GM19463 (cell line): ENCODE measurements around the gene ZNF747.
"Not testable (repeated sequence)": the region's sequence is repeated elsewhere in the genome, so short reads cannot be mapped to it uniquely, and the experiment has no call there.

Experiments used
- ATAC-seq: cut with Tn5 transposase; IDR thresholded peaks from one replicate; pipeline ENCODE4 v1.9.1; 2021; ENCODE audit warnings: mild to moderate bottlenecking, moderate library complexity; ENCODE audit not compliant: unreplicated experiment

Gene ZNF747

DNA sequence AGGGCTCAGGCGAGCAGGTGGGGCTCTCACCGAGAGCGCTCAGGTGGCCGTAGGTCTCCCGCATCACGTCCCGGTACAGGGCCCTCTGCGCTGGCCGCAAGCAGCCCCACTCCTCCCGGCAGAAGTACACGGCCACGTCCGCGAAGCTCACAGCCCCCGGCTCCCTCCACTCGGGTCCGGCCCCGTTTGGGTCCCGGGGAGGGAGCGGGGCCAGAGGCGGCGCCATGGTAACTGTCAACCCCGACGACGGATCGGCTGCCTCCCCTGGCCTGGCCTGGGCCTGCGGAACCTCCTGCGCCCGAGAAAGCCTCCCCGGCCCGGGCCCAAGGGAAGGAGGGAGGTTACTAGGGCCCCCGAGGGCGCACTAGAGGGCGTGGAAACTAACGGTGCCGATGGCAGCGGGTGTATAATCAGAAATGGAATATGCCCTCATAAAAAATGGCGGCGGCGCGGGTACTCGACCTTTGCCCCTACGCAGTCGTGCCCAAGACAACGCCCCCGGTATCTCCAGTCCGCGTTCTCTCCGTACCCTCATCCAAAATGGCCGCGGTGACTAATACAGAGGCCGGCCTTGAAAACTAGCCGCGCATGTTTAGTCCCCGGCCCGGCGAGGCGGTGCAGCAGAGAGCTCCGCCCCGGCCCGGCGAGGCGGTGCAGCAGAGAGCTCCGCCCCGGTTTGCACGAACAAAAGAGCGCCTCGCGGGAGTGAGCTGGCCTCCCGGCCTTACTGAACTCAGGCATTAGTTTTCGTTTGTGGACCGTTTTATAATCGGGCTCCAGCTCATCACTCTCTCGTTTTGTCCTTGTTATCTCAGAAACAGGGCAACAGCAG is 23.5 kb upstream of the ZNF747 start, which contains the start of gene ZNF764:
Gene ZNF764, minus strand, starts transcription at position 418 of the 832 bp plus-strand sequence. Its CDS starts 192 bp downstream, at position 226.
- peak; percentile 89 for ATAC-seq

DNA sequence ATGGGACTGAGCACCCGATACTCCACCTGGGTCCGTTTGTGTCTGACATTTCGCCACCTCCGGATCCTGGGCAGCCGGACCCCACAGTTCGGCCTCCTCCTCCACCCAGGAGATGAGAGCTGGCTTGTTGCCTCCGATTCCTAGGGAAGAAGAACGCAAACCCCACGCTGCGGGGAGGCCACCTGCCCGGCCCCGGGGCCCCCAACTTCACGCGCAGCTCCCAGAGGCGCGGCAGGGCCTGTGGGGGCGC is 23.0 kb upstream of the ZNF747 start:
- ATAC-seq: peak; percentile 2

DNA sequence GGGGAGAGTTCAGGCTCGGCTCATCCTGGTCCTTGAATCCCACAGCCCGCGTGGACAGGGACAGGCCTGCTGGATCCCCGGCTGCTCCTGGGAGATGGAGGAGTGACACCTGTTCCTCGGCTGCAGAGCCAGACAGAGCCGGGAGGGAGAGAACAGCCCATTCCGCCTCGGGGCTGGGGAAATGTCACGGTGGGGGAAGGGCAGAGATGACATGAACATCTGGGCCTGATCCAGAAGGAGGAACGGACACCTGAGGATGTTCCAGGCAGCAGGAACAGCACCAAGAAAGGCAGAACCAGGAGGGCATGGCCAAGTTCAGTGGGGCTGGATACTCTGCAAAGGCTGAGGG is 21.4 kb upstream of the ZNF747 start:
- ATAC-seq: no peak

DNA sequence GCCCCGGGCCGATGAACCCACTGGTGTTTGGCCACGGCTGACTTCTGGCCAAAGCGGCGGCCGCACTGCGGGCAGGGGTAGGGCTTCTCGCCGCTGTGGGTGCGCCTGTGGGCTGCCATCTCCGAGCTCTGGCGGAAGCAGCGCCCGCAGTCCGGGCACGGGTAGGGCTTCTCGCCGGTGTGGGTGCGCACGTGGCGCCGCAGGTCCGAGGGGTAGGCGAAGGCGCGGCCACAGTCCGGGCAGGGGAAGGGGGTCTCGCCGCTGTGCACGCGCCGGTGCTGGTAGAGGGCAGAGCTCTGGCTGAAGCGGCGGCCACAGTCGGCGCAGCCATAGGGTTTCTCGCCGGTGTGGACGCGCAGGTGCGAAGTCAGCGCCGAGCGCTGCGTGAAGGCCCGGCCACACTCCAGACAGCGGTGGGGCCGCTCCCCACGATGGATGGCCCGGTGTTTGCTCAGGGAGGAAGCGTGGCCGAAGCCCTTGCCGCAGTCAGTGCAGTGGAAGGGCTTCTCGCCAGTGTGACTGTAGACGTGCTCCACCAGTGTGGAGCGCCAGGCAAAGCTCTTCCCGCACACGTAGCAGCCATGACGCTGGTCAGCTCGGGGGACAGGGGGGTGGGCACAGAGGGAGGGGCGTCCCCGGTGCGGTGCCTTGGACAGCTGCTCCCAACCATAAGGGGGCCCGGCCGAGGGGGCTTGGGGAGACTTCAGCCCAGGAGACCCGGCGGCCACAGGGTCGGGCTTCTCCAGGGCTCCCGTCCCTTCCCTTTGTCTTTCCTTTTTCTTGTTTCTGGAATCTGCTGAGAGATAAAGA is 20.9 kb upstream of the ZNF747 start:
- no peak for ATAC-seq

DNA sequence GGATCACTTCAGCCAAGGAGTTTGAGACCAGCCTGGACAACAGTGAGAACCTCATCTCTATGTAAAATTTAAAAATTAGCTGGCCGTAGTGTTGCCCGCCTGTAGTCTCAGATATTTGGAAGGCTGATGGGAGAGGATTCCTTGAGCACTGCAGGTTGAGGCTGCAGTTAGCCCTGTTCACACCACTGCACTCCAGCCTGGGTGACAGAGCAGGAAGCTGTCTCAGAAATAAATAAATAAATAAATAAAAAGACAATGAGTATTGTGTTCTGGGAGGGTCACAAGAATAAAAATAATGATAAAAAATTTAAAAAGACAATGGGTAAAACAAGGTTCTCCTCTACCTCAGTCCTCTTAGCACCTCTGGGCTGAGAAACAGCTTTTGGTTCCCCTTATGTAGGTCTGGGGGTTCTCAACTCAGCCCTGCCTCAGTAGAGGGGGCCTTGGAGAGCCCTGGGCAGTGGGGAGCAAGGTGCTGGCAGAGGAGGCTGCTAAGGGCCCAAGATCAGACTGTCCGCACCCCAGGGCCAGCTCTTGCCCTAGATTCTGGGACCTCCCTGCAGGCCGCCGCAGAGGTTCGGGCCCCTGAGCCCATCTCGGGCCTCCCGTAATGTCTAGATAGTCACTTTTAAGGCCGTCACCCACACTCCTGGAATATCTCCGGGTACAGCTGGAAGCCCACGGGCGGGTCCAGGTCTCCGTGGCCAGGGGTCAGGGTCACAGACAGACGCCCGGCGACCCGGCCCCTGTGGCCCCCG is 20.1 kb upstream of the ZNF747 start:
- no peak for ATAC-seq

DNA sequence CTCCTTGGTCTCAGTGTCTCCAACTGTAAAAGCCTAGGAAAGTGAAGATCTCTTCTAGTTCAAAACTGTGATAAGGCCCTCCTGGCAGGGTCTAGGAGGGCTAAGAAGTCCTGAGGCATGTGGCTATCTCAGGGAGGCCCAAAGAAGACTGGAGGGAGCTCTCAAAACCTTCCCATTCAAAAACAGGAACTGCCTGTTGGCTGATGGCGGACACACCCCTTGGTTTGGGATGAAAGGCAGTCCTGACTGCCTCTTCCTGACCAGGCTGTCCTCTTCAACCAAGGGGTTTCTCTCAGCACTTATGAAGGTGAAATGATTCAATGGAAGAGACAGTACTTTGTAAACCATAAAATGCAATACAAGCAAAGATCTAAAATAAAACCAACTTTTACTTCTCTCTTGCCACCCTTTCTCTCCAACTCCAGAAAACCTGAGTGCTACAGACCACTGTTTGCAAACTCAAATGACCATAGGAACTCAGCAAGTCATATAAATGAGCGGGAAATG is 18.8 kb upstream of the ZNF747 start:
- no peak for ATAC-seq

DNA sequence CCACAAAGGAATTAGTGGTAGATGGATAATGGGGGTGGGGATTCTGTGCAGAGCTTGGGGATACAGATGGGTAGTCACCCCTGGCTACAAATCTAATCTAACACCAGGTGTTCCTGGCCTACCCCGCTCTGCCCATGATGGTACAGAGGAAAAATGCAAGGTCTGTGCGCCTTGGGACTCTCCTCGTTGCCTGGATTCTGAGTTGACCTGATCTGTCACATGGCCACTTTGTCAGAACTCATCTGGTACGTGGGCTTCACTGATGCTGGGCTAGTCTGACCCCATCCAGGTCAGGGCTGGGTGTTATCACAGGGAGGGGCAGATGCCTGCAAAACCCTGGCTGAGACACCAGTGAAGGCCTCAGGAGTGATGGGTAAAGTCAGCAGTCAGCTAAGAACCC is 18.3 kb upstream of the ZNF747 start:
- no peak for ATAC-seq

DNA sequence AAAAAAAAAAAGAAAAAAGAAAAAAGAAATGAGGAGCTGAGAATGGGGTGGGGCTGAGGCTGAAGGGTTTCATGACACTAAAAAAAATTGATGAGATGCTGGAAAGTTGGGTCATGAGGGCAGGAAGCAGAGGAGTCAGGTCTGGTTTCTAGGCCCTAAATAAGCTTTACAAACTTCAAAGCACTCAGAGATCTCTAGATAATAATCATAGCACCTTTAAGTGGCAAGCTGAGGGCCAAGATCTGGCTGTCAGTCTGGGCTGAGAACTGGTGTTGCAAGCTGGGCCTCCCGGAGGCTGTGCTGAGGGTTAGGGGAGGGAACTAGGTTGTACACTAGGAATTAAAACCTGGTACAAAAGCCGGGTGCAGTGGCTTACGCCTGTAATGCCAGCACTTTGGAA is 17.1 kb upstream of the ZNF747 start:
- no peak for ATAC-seq

DNA sequence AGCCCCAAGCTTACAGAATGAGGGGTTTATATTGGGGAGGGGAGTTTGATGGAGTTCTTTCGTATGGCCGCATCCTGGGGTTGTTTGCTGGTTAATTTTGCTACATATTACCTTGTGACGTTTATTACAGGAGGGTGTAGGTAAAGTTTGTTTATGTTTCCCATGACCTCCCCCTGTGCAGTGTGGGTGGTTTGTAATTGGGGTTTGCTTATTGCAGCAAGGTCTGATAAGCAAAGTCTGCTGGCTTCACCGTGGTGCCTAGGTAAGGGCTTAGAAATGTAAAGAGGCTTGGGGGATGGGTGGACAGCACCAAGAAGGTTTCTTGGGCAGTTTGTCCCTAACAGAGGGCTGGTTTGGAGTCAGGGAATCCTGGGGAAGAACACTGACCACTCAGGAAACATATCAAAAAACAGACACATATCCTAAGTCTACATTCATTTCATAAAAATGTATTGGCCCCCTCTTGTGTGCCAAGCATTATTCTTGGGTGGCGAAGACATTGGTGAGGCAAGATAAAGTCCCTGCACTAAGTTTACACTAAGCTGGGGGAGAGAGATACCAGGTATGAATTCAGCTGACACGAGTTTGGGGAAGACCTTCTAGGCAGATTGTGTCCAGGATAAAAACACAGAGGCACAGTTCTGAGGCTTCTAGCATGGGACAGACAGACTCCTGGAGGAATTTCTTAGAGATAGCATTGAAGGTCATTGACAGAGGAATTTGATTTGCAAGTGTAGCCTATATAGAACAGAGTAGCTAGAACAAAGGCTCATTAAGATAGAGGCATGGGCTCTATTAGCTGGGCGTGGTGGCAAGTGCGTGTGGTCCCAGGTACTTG is 14.0 kb upstream of the ZNF747 start:
- ATAC-seq: no peak

DNA sequence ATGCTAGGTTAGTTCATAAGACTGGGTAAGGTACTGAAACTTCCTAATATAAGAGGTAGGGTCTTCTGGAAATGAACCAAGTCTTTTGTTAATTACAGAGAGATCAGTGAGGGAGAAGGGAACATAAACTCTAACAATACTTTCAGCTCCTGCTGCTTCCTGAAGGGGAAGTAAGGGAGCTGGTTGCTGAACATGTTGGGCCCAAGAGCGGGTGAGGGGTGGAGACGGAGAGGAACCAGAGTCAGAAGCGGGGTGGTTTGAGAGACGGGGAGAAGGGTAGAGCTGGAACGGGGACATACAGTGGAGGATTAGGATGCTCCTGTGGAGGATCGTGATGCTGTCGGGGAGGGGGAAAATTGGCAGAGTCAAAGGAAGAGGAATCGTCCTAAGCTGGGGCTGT is 11.5 kb upstream of the ZNF747 start:
- ATAC-seq: no peak

DNA sequence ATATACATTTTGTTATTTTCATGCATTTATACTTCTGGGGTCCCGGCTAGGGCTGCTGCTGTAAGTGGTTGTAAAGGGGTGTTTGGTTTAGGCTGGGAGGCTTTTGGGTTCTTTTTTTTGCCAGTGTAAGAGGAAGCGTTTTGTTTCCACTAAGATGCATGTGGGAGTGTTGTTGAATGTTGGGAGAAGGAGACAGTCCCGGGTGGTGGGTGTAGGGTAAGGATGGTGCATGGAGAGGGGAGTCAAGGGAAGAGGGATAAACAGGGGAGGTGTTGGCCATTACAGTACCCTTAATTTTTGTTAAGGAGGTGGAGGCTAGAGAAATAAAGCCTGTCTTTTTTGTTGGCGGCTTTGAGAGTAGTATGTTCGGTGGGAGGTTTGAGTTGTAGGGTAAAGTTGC is 8.4 kb upstream of the ZNF747 start:
- no peak for ATAC-seq

DNA sequence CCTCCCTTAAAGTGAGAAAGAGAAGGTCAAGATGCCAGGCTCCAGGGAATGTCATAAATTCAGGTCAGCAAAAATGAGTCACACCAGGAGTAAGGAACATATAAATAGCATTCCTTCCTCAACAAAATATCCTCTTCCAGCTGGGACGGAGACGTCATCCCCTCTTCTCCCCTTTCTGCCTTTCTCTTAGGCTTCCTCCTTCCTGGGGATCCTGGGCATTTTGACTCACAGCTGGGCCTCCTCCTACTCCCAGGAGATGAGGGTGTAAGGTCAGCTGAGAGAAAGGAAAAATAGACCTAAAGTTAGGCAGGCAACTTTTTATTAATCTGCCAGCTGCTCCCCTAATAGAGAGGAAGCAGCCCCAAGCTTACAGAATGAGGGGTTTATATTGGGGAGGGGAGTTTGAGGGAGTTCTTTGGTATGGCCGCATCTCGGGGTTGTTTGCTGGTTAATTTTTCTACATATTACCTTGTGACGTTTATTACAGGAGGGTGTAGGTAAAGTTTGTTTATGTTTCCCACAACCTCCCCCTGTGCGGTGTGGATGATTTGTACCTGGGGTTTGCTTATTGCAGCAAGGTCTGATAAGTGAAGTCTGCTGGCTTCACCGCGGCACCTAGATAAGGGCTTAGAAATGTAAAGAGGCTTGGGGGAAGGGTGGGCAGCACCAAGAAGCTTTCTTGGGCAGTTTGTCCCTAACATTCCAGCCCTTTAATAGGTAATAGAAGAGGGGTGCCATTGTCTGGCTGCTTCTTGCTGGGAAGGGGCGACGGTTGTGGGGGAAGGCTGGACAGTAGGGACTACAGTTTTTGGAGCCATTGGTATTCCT is 7.1 kb upstream of the ZNF747 start:
- ATAC-seq: no peak

DNA sequence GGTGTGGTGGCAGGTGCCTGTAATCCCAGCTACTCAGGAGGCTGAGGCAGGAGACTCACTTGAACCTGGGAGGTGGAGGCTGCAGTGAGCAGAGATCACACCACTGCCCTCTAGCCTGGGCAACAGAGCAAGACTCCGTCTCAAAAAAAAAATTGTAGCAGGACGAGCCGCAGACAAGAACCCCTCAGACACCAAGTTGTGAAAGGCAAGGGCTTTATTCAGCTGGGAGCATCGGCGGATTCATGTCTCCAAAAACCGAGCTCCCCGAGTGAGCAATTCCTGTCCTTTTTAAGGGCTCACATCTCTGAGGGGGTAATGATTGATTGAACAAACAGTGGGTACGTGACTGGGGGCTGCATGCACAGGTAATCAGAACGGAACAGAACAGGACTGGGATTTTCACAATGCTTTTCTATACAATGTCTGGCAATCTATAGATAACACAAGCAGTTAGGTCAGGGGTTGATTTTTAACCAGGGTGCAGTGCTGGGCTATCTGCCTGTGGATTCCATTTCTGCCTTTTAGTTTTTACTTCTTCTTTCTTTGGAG is 6.3 kb upstream of the ZNF747 start:
- not testable (repeated sequence) for ATAC-seq

DNA sequence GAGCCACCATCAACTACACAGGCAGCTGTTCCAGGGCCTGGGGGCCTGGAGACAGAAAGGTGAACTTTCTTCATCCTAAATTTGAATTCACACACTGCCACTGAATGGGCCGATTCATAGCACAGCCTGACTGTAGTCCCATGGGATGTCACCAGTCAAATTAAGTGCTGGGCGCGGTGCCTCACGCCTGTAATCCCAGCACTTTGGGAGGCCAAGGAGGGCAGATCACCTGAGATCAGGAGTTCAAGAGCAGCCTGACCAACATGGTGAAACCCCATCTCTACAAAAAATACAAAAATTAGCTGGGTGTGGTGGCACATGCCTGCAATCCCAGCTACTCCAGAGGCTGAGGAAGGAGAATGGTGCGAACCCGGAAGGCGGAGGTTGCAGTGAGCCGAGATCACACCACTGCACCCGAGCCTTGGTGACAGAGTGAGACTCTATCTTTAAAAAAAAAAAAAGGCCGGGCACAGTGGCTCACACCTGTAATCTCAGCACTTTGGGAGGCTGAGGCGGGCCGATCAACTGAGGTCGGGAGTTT is 5.4 kb upstream of the ZNF747 start:
- not testable (repeated sequence) for ATAC-seq

DNA sequence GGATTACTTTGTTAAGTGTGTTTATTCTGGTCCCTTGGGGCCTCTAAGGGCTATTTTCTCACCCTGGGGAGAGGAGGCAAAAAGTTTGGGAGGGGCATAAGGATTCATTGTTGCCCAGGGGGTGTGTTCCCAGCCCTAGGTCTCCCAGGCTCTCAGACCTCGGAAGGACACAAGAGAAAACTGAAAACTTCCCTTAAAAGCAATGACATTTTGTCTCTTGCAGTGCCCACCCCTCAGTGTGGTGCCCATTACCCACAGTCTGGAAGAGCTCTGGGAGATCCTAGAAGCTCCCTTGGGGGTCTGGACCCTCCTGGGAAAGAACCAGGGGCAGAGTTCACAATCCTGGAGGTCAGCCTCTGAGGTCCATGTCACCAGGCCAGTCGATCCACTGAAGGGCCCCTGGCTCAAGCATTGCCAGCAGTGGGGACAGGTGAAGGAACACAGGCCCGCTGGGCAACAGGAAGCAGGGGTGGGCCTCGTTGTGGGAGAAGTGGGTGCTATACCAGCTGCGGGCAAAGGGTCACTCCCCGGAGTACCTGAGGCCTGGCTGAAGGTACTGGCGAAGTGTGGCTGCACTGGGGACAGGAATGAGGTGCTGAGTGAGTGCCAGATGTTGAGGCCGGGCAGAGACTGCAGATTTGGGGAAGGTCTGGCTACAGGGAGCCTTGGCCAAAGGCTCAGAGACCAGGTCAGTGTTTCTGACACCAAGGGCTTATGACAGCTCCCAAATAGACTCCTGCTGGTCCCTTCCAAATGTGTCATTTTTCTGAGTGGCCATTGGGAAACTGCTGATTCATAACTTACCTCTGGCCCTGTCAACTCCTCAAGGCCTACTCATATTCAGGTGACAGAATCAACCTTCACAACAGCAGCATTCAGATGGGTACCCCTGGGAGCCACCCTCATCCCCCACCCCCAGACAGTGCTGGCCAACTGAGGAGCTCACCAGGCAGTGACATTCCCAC is 4.6 kb upstream of the ZNF747 start:
- ATAC-seq: no peak

DNA sequence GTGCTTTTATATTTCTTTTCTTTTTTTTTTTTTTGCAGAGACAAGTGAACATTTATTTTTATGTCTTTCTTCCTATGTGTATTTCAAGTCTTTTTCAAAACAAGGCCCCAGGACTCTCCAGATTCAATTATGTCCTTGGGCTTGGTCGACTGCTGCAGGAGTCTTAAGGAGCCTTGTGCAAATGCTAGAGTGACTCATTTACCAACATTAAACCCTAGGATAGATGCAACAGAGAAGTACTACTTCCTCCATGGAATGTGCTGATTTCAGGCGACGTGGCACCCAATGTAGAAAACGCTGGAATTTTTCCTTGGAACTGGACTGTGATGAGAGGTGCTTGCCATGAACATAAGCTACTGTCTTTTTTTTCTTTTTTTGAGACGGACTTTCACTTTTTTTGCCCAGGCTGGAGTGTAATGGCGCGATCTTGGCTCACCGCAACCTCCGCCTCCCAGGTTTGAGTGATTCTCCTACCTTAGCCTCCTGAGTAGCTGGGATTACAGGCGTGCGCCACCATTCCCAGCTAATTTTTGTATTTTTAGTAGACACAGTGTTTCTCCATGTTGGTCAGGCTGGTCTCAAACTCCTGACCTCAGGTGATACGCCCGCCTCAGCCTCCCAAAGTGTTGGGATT is 1.9 kb upstream of the ZNF747 start:
- ATAC-seq: not testable (repeated sequence)

DNA sequence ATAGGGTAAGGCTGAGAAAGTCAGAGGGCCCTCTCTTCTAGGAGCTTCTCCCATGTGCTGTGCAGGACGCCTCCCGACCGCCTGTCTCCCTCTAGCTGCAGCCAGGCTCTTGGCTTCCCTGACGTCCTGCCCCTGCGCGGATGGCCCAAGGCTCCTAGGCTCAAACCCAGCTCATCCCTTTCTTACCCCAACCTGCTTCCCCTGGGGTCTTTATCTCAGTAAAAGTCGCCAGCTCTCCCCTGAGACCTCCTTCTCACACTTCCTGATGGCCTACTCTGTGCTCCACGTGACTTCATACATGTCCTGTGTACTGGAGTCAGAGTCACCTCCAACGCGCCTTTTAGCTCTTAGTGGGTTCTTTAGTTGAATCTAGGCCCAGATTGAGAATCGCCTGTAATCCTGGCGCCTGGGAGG is 1.1 kb upstream of the ZNF747 start:
- peak; percentile 41 for ATAC-seq
